Embryonic facial prominence (tissue), 1 donor: ENCODE data around the gene FAM163A.

Experiments
- DNase-seq: peaks from one replicate; pipeline ENCODE4 v3.0.0-alpha.2; 2016; ENCODE audit errors: extremely low spot score

Gene FAM163A

GRCh38 chr1:179750630-179751029, 7.5 kb downstream of the FAM163A start:
- no peak for DNase-seq

GRCh38 chr1:179753061-179753460, 10.0 kb downstream of the FAM163A start:
- DNase-seq = no peak

- no peak for DNase-seq
These were observed 11.0 kb downstream of the FAM163A start for GRCh38 chr1:179754041-179754624.

GRCh38 chr1:179757933-179758332, 14.8 kb downstream of the FAM163A start:
- no peak for DNase-seq

- DNase-seq = no peak
These were observed 17.4 kb downstream of the FAM163A start for GRCh38 chr1:179760521-179760920.

GRCh38 chr1:179761296-179761695, 18.2 kb downstream of the FAM163A start:
- DNase-seq = no peak

GRCh38 chr1:179761846-179762640, 19.0 kb downstream of the FAM163A start:
- DNase-seq = no peak

GRCh38 chr1:179767177-179767581, 24.1 kb downstream of the FAM163A start:
- DNase-seq = no peak

GRCh38 chr1:179767996-179768395, 24.9 kb downstream of the FAM163A start:
- DNase-seq = no peak

- DNase-seq = no peak
These were observed 27.9 kb downstream of the FAM163A start for GRCh38 chr1:179770887-179771502.

- DNase-seq = no peak
These were observed 30.2 kb downstream of the FAM163A start for GRCh38 chr1:179773264-179773663.

- no peak for DNase-seq
These were observed 30.9 kb downstream of the FAM163A start for GRCh38 chr1:179774000-179774399.

GRCh38 chr1:179774566-179774965, 31.5 kb downstream of the FAM163A start:
- DNase-seq = no peak

GRCh38 chr1:179775009-179775408, 31.9 kb downstream of the FAM163A start:
- DNase-seq = no peak

GRCh38 chr1:179776831-179777230, 33.7 kb downstream of the FAM163A start:
- DNase-seq = no peak

GRCh38 chr1:179777731-179778130, 34.6 kb downstream of the FAM163A start:
- DNase-seq = no peak

- no peak for DNase-seq
These were observed 36.7 kb downstream of the FAM163A start for GRCh38 chr1:179779645-179780272.

- DNase-seq = no peak
These were observed 38.9 kb downstream of the FAM163A start for GRCh38 chr1:179781962-179782361.

GRCh38 chr1:179785031-179785431, 41.9 kb downstream of the FAM163A start:
- DNase-seq = no peak

GRCh38 chr1:179785728-179786127, 42.6 kb downstream of the FAM163A start:
- DNase-seq = no peak

GRCh38 chr1:179786815-179787685, 44.0 kb downstream of the FAM163A start:
- DNase-seq = no peak

- no peak for DNase-seq
These were observed 45.2 kb downstream of the FAM163A start for GRCh38 chr1:179788259-179788658.
